IPS-15b (cell line): ENCODE measurements around the gene SMARCC2.
"Not testable (repeated sequence)": the region's sequence is repeated elsewhere in the genome, so short reads cannot be mapped to it uniquely, and the experiment has no call there.

Source experiments
- H3K27me3 ChIP-seq: one replicate; pipeline ENCODE4 v1.6.1; 2013; ENCODE audit warnings: low read length; ENCODE audit not compliant: control insufficient read depth, insufficient read depth
- H3K36me3 ChIP-seq: one replicate; pipeline ENCODE4 v1.6.1; 2013; ENCODE audit warnings: low read length; ENCODE audit not compliant: control insufficient read depth, insufficient read depth
- H3K4me1 ChIP-seq: one replicate; pipeline ENCODE4 v1.6.1; 2013; ENCODE audit warnings: mild to moderate bottlenecking, low read length; ENCODE audit not compliant: control insufficient read depth, insufficient read depth
- H3K4me3 ChIP-seq: one replicate; pipeline ENCODE4 v1.5.1; 2013; ENCODE audit warnings: low read depth, low read length
- H3K9ac ChIP-seq: one replicate; pipeline ENCODE4 v1.6.1; 2013; ENCODE audit warnings: low read depth, mild to moderate bottlenecking, low read length
- H3K9me3 ChIP-seq: one replicate; pipeline ENCODE4 v1.6.1; 2013; ENCODE audit warnings: mild to moderate bottlenecking, low read length; ENCODE audit not compliant: control insufficient read depth, insufficient read depth

The SMARCC2 gene

GRCh38 chr12:56124133-56124532, 65.2 kb downstream of the SMARCC2 start:
- H3K9ac ChIP-seq = no peak overlapping the region
- H3K4me1 ChIP-seq = peaks cover 17% of the 10 kb centered on the region
- H3K9me3 ChIP-seq = no peaks in the 10 kb centered on the region
- H3K4me3 ChIP-seq = no peak overlapping the region
- H3K27me3 ChIP-seq = no peaks in the 10 kb centered on the region
- H3K36me3 ChIP-seq = peaks cover 7% of the 10 kb centered on the region

GRCh38 chr12:56122637-56123036, 66.6 kb downstream of the SMARCC2 start:
- Histone ChIP-seq H3K9me3 (no peaks in the 10 kb centered on the region), H3K27me3 (no peaks in the 10 kb centered on the region), H3K4me3 (no peak overlapping the region), H3K36me3 (peaks cover 7% of the 10 kb centered on the region), H3K9ac (no peak overlapping the region), H3K4me1 (peaks cover 20% of the 10 kb centered on the region)

DNA sequence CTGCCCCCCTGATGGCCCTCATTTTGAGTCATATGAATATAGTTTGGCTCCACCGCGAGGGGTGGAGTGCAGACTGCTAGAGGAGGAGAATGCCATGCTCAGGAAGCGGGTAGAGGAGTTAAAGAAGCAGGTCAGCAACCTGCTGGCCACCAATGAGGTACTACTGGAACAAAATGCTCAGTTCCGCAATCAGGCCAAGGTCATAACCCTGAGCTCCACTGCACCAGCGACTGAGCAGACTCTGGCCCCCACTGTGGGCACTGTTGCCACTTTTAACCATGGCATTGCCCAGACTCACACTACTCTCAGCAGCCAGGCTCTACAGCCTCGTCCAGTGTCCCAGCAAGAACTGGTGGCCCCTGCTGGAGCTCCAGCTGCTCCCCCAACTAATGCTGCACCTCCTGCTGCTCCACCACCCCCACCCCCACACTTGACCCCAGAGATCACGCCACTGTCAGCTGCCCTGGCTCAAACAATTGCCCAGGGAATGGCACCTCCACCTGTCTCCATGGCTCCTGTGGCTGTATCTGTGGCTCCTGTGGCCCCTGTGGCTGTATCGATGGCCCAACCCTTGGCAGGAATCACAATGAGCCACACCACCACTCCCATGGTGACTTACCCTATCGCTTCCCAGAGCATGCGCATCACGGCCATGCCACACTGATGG, 67.9 kb downstream of the SMARCC2 start:
- Histone ChIP-seq H3K4me1 (peaks cover 9% of the 10 kb centered on the region), H3K36me3 (peaks cover 7% of the 10 kb centered on the region), H3K4me3 (no peak overlapping the region), H3K9ac (no peak overlapping the region), H3K9me3 (no peaks in the 10 kb centered on the region), H3K27me3 (no peaks in the 10 kb centered on the region)

GRCh38 chr12:56120158-56120846, 69.0 kb downstream of the SMARCC2 start:
- Histone ChIP-seq H3K4me1 (peaks cover 9% of the 10 kb centered on the region), H3K9ac (no peak overlapping the region), H3K4me3 (no peak overlapping the region)

GRCh38 chr12:56119361-56119796, 69.9 kb downstream of the SMARCC2 start:
- Histone ChIP-seq H3K36me3 (peaks cover 7% of the 10 kb centered on the region), H3K9me3 (no peaks in the 10 kb centered on the region), H3K27me3 (no peaks in the 10 kb centered on the region), H3K9ac (no peak overlapping the region), H3K4me1 (peaks cover 9% of the 10 kb centered on the region), H3K4me3 (peak overlapping the region; percentile 78)

More at GRCh38 chr12:56120158-56120846, 69.0 kb downstream of the SMARCC2 start:
- peaks cover 7% of the 10 kb centered on the region for H3K36me3 ChIP-seq
- no peaks in the 10 kb centered on the region for H3K9me3 ChIP-seq
- H3K27me3 ChIP-seq = no peaks in the 10 kb centered on the region

DNA sequence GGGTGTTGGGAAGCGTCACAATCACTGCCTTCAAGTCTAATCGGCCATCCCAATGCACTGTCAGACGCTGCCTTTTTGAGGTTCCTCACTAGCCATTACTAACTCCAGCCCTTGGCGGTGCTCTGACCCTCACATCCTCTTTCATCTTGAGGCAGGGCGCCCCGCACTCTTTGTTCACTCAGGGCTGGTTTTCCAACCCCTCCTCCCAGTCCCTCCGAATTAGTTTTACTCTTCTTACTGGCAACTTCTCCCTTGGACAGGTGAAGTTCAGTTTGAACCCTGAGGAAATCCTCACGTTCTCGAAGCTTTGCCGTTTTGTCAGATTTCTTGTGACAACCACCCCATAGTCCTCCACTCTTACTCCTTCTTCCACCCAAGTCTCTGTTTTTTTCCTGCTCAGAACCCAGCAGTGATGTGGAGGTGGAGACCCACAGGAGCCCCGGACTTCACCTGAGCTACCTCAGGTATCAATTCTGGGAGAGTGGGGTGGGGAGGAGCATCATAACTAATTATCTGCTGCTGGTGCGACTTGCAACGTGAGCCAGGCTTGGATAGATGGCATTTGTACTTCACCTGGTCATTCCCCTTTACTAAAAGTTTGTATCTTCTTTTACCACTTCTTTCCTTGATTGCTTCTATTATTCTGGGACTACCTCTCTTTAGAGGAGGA, 70.5 kb downstream of the SMARCC2 start:
- Histone ChIP-seq H3K27me3 (no peaks in the 10 kb centered on the region), H3K9me3 (no peaks in the 10 kb centered on the region), H3K36me3 (peaks cover 7% of the 10 kb centered on the region), H3K9ac (peak overlapping the region; percentile 67), H3K4me1 (peaks cover 9% of the 10 kb centered on the region), H3K4me3 (peak overlapping the region; percentile 78)

DNA sequence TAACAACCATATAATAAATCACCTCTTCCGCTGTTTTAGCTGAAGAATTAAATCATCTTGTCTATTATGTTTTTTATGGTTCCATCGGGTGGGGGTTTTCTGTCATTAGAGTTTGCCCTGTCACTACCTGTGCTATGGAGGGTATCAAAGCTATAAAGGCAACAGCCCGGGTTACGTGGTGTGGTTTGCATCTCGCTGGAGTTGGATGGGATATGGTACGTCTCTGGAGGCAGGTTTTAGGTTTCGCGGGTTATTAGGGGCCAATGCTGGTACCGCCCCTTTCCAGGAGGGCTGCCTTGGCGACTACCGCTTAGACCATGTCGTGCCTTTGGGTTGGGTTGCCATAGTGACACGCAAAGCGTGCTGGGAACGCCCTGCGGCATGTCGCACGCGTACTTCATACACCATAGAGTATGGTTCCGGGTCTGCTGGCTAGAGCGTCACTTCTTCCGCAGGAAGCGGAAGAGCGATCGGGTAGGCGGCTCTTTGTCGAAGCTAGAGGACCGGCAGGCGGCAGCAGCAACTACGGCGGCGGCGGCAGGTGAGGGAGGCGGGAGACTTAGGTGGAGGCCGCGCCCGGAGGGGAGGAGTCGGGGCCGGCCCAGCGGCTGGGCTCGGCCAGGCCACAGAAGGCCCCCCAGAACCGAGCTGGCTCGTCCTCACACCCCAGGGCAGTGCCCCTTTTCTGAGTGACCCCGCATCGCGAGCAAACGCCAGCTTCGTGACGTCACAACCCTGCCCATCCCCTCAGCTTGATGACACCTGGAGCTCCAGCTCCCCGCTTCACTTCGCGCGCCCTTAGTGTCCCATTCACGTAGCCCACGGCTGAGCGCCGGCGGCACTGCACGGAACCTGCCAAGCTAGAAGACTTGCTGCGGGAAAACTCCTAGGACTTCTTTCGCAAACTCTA, 71.2 kb downstream of the SMARCC2 start, which contains the start of gene ZC3H10:
ZC3H10 (plus strand) TSS at position 489 of the 910 bp plus-strand sequence. CDS start 2,297 bp downstream, outside the sequence.
- peak within 1 kb of the TSS; percentile 95 for H3K9ac ChIP-seq
- H3K4me1 ChIP-seq = peaks cover 9% of the 10 kb centered on the region
- H3K4me3 ChIP-seq = peak within 1 kb of the TSS; percentile 95
- H3K27me3 ChIP-seq = no peaks in the 10 kb centered on the region
- H3K9me3 ChIP-seq = no peaks in the 10 kb centered on the region
- peaks cover 7% of the 10 kb centered on the region for H3K36me3 ChIP-seq

DNA sequence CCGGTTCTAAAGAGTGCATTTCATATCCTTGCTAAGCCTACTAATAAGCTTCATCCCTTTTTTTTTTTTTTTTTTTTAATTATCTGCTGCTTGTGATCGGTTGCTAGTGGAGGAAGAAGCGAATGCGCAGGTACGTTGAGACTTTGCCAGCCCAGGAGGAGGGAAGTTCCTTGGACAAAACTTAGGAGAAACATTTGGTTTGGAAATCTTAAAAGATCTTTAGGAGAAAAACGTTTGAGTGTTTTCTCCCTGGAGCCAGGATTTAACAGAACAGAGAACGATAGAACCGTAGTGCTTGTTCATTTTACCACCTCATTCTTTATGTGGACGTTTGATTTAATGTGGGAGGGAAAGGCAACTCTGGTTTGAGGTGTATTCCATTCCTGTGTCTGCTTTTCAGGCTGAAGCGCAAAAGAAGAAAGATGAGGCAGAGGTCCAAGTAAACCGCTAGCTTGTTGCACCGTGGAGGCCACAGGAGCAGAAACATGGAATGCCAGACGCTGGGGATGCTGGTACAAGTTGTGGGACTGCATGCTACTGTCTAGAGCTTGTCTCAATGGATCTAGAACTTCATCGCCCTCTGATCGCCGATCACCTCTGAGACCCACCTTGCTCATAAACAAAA, 72.1 kb downstream of the SMARCC2 start:
- not testable (repeated sequence) for H3K4me1 ChIP-seq, H3K27me3 ChIP-seq, H3K9me3 ChIP-seq
- H3K9ac ChIP-seq = peak overlapping the region; percentile 95
- H3K36me3 ChIP-seq = peaks cover 12% of the 10 kb centered on the region
- peak overlapping the region; percentile 95 for H3K4me3 ChIP-seq

DNA sequence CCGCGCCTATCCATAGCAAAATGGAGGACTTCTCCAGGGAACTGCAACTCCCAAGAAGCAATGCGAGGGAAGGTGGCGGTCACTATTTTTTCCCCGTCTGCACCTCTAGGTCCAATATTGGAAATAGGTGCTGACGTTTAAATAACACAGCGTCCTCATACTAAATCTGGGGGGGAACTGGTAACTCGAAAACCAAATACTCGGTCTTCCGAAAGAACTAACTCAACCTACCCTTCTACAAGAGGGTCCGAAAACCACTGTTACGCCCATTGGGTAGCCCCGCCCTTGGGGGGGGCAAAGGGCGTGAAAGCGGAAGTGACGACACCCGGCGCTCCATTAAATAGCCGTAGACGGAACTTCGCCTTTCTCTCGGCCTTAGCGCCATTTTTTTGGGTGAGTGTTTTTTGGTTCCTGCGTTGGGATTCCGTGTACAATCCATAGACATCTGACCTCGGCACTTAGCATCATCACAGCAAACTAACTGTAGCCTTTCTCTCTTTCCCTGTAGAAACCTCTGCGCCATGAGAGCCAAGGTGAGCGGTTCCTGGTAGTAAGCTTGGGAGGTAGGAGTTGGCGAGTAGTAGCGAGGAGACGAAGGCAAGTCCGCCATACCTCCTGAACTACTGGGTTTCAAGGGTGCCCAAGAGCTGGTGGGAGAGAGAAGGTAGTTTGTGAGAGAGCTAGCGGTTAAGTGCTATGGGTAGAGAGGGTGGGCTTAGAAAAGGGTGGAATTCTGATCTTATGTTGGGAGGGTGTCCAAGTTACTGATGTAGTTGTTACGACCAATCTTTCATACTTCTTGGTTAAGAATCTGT, 72.8 kb downstream of the SMARCC2 start, which contains the start of gene RPL41:
RPL41 (plus strand) TSS at position 367 of the 815 bp plus-strand sequence.
- Histone ChIP-seq H3K4me3 (peak within 1 kb of the TSS; percentile 95), H3K36me3 (peaks cover 12% of the 10 kb centered on the region), H3K27me3 (no peaks in the 10 kb centered on the region), H3K9ac (peak within 1 kb of the TSS; percentile 95), H3K4me1 (peaks cover 9% of the 10 kb centered on the region), H3K9me3 (no peaks in the 10 kb centered on the region)

GRCh38 chr12:56115329-56115728, 74.0 kb downstream of the SMARCC2 start:
- Histone ChIP-seq H3K4me3 (peak overlapping the region; percentile 95), H3K9me3 (no peaks in the 10 kb centered on the region), H3K4me1 (peaks cover 9% of the 10 kb centered on the region), H3K9ac (peak overlapping the region; percentile 51), H3K36me3 (peaks cover 18% of the 10 kb centered on the region), H3K27me3 (no peaks in the 10 kb centered on the region)
